GM12878 (cell line): Measurements from ENCODE around the gene LYPLAL1. TPM values are rescaled to one million over a fixed set of nuclear protein-coding genes. Genes with fewer than 3 reads are reported as not detected.

Experiments
- ATAC-seq: fragments of 200-7000 bp; cut with Tn5 transposase; 3 replicates; pipeline ENCODE4 v1.9.1; 2020; ENCODE audit warnings: mild to moderate bottlenecking, moderate library complexity
- BruUV-seq: library from RNA; stranded (reverse); fragments of 400-500 nt; replicated peaks from 2 replicates; lab custom pipeline; 2021; lab: Mats Ljungman, UMichigan
- CTCF ChIA-PET: fragments of 300-600 bp; sonication (Branson Sonifier 250); formaldehyde crosslinking; extraction: SDS; loops from one replicate; lab custom pipeline; 2021; ENCODE audit warnings: inconsistent platforms; lab: Yijun Ruan, JAX
- POLR2A ChIA-PET: fragments of 350-600 bp; formaldehyde crosslinking; extraction: SDS; loops from one replicate; lab custom pipeline; 2021; ENCODE audit warnings: inconsistent platforms; lab: Charles Lee
- RAD21 ChIA-PET: fragments of 300-600 bp; sonication (Branson Sonifier 250); formaldehyde crosslinking; loops from one replicate; lab custom pipeline; 2023; ENCODE audit warnings: antibody characterized with exemption; ENCODE audit not compliant: unreplicated experiment; lab: Charles Lee
- SMC1A ChIA-PET: fragments of 300-600 bp; sonication (Branson Sonifier 250); formaldehyde crosslinking; loops from one replicate; lab custom pipeline; 2023; ENCODE audit not compliant: unreplicated experiment, uncharacterized antibody; lab: Charles Lee
- DNase-seq: peaks from one replicate; pipeline ENCODE4 v3.0.0-alpha.2; 2011; ENCODE audit warnings: low read depth, low spot score
- FAIRE-seq: peaks from 3 replicates; lab custom pipeline; 2011; peaks lifted over from hg19 to GRCh38; lab: Jason Lieb, UNC
- H2AFZ ChIP-seq: 2 replicates; pipeline ENCODE4 v1.6.0; 2011; ENCODE audit warnings: low read depth, low read length, control low read depth; ENCODE audit not compliant: control insufficient read depth
- H3K27ac ChIP-seq: 2 replicates; pipeline ENCODE4 v1.5.1; 2011; ENCODE audit warnings: control low read depth; ENCODE audit not compliant: control insufficient read depth, insufficient read depth
- H3K27me3 ChIP-seq, 2 experiments: replicated peaks in 1 of 2; 2 replicates each; pipeline versions ENCODE4 v1.6.0 to v1.6.1; 2011; ENCODE audit warnings: low read length in 1 of 2; ENCODE audit not compliant: control insufficient read depth in 2 of 2, insufficient read depth in 2 of 2
- H3K36me3 ChIP-seq, 2 experiments: 2 replicates each; pipeline ENCODE4 v1.5.1; 2011; ENCODE audit warnings: low read length in 1 of 2; ENCODE audit not compliant: control insufficient read depth in 2 of 2, insufficient read depth in 2 of 2
- H3K4me1 ChIP-seq: 2 replicates; pipeline ENCODE4 v1.6.1; 2011; ENCODE audit warnings: mild to moderate bottlenecking, low read length, moderate library complexity, mixed read lengths; ENCODE audit not compliant: control insufficient read depth, insufficient read depth
- H3K4me2 ChIP-seq: 2 replicates; pipeline ENCODE4 v1.6.0; 2011; ENCODE audit warnings: control low read depth; ENCODE audit not compliant: control insufficient read depth, insufficient read depth
- H3K4me3 ChIP-seq: fragments of 200-600 bp; sonication (generic); 2 replicates; pipeline ENCODE4 v1.5.1; 2016
- H3K79me2 ChIP-seq: 2 replicates; pipeline ENCODE4 v1.6.0; 2011; ENCODE audit warnings: low read length; ENCODE audit not compliant: control insufficient read depth, insufficient read depth
- H3K9ac ChIP-seq: 2 replicates; pipeline ENCODE4 v1.8.0; 2011; ENCODE audit warnings: low read length, control low read depth, mixed read lengths; ENCODE audit not compliant: control insufficient read depth, insufficient read depth
- H3K9me3 ChIP-seq: replicated peaks from 3 replicates; pipeline ENCODE4 v1.5.1; 2011; ENCODE audit warnings: mild to moderate bottlenecking, low read length; ENCODE audit not compliant: control insufficient read depth, insufficient read depth
- H4K20me1 ChIP-seq: 2 replicates; pipeline ENCODE4 v1.6.0; 2011; ENCODE audit not compliant: control insufficient read depth, insufficient read depth
- ATF3 ChIP-seq: IDR thresholded peaks from 2 replicates; pipeline ENCODE4 v1.6.1; 2011; ENCODE audit warnings: low read depth, mild to moderate bottlenecking, low read length, moderate library complexity, borderline replicate concordance; ENCODE audit errors: extremely low read depth
- CBX3 ChIP-seq: fragments of 200-600 bp; sonication (generic); IDR thresholded peaks from 2 replicates; pipeline ENCODE4 v1.6.1; 2016; ENCODE audit warnings: low read depth, borderline replicate concordance
- CEBPB ChIP-seq, 2 experiments: fragments of 150-350 bp in 1 of 2; IDR thresholded peaks; 2 replicates each; pipeline ENCODE4 v1.6.1; 2012 to 2014; ENCODE audit warnings: low read depth in 2 of 2, low read length in 2 of 2, borderline replicate concordance in 1 of 2, inconsistent platforms in 1 of 2
- DPF2 ChIP-seq: fragments of 450-650 bp; IDR thresholded peaks from 2 replicates; pipeline ENCODE4 v1.6.1; 2017; ENCODE audit warnings: mild to moderate bottlenecking
- E2F8 ChIP-seq: fragments of 450-650 bp; IDR thresholded peaks from 2 replicates; pipeline ENCODE4 v1.6.1; 2018; ENCODE audit warnings: mild to moderate bottlenecking, low read depth, moderate library complexity; ENCODE audit not compliant: partially characterized antibody
- MYC ChIP-seq: IDR thresholded peaks from 2 replicates; pipeline ENCODE4 v1.6.1; 2011; ENCODE audit warnings: mild to moderate bottlenecking, low read length, moderate library complexity, inconsistent platforms; ENCODE audit not compliant: insufficient read depth, insufficient replicate concordance, insufficient read length, severe bottlenecking
- RAD21 ChIP-seq: IDR thresholded peaks from 2 replicates; pipeline ENCODE4 v1.6.1; 2011; ENCODE audit warnings: mild to moderate bottlenecking, low read depth, low read length, moderate library complexity; ENCODE audit not compliant: insufficient read depth
- RFX5 ChIP-seq: IDR thresholded peaks from 2 replicates; pipeline ENCODE4 v1.6.1; 2011; ENCODE audit warnings: low read depth, low read length, improper control_type of control experiment
- SMC3 ChIP-seq: IDR thresholded peaks from 2 replicates; pipeline ENCODE4 v1.6.1; 2011; ENCODE audit warnings: low read length, improper control_type of control experiment, borderline replicate concordance
- SRF ChIP-seq, 2 experiments: IDR thresholded peaks; 2 replicates each; pipeline ENCODE4 v1.6.1; 2011; ENCODE audit warnings: low read depth in 2 of 2, low read length in 2 of 2, mild to moderate bottlenecking in 1 of 2, moderate library complexity in 1 of 2
- TARDBP ChIP-seq: IDR thresholded peaks from 2 replicates; pipeline ENCODE4 v1.6.1; 2016; ENCODE audit warnings: borderline replicate concordance
- TCF7 ChIP-seq: IDR thresholded peaks from 2 replicates; pipeline ENCODE4 v1.6.1; 2014; ENCODE audit warnings: antibody characterized with exemption, borderline replicate concordance
- USF2 ChIP-seq: IDR thresholded peaks from 2 replicates; pipeline ENCODE4 v1.6.1; 2011; ENCODE audit warnings: low read depth, low read length, improper control_type of control experiment, borderline replicate concordance
- YBX1 ChIP-seq: fragments of 450-650 bp; IDR thresholded peaks from 2 replicates; pipeline ENCODE4 v1.6.1; 2016; ENCODE audit warnings: antibody characterized with exemption
- YY1 ChIP-seq: IDR thresholded peaks from 2 replicates; pipeline ENCODE4 v1.6.1; 2011; ENCODE audit warnings: low read depth, mild to moderate bottlenecking, low read length
- ZNF687 ChIP-seq: fragments of 450-650 bp; IDR thresholded peaks from 2 replicates; pipeline ENCODE4 v1.6.1; 2017; ENCODE audit warnings: mild to moderate bottlenecking, moderate library complexity
- WGBS: methylation state at CpG from one replicate; pipeline ENCODE4 v1.1.6; 2016; ENCODE audit warnings: low lambda C conversion rate; ENCODE audit not compliant: insufficient replicate concordance, insufficient coverage; ENCODE audit errors: missing lambda C conversion rate; 5-methylcytosine and 5-hydroxymethylcytosine counted together
- in situ Hi-C: fragments of 300-500 bp; cut with MboI; formaldehyde crosslinking; loops from 9 replicates; pipeline ENCODE4 v1.14.3; 2018; ENCODE audit warnings: mixed read lengths
- intact Hi-C: fragments of 100-400 bp; cut with micrococcal nuclease; formaldehyde crosslinking; loops from one replicate; pipeline ENCODE4 v1.14.2; 2022; ENCODE audit not compliant: unreplicated experiment
- polyA plus RNA-seq, 11 experiments: library from polyadenylated mRNA; depleted of rRNA in 4 of 11; unstranded in 6 of 11; stranded (reverse) in 5 of 11; fragments of >200 nt; fragmentation: Nextera tagmentation in 4 of 11; fragmentation: Illumina TruSeq in 1 of 11; extraction: Ambion mirVana in 4 of 11; extraction: Trizol in 1 of 11; gene quantifications; 1 replicate in 1 of 11; 2 replicates in 10 of 11; pipeline versions ENCODE4 v1.2.1 to v1.2.3, GENCODE V29; 2011 to 2016; ENCODE audit warnings: inconsistent platforms in 2 of 11, missing spikeins in 2 of 11, low read depth in 1 of 11
- total RNA-seq, 4 experiments: library from RNA; depleted of rRNA in 3 of 4; stranded (reverse); fragments of >200 nt in 3 of 4; fragmentation: Illumina TruSeq in 1 of 4; extraction: Trizol in 1 of 4; gene quantifications; 2 replicates each; pipeline versions ENCODE4 v1.2.1 to v1.2.3, GENCODE V29; 2013 to 2021

Gene LYPLAL1
- total and polyA plus RNA-seq, 10 of the 15 experiments (the other 5 are each of a cell fraction or from before 2014, with no cell fraction given): 19.4 to 112 (median 40.5) TPM

- no TSS peak for BruUV-seq
- FAIRE-seq (no peak), DNase-seq (no peak), ATAC-seq (no peak)
- no peaks in the 10 kb centered on the region for H3K79me2 ChIP-seq
- no peaks in the 10 kb centered on the region for H3K36me3 ChIP-seq
- no peak overlapping the region for H3K4me3 ChIP-seq
- ChIA-PET SMC1A (no interaction called here), RAD21 (no interaction called here), CTCF (no interaction called here), POLR2A (no interaction called here)
- no peak overlapping the region for H3K9ac ChIP-seq
- in situ Hi-C loops: no loop called here
- H3K27ac ChIP-seq: no peak overlapping the region
- no peak overlapping the region for H3K4me2 ChIP-seq
- H4K20me1 ChIP-seq: no peaks in the 10 kb centered on the region
- intact Hi-C loops: no loop called here
- H3K27me3 ChIP-seq: no peaks in the 10 kb centered on the region
- peaks cover 4% of the 10 kb centered on the region; the same call in 2 of the 3 replicates for H3K9me3 ChIP-seq
- WGBS: 17% methylated on average over 2 of the region's 2 CpGs
- no peak overlapping the region for H2AFZ ChIP-seq
- H3K4me1 ChIP-seq: no peaks in the 10 kb centered on the region
- TF ChIP-seq RFX5 (no peak), MYC (no peak), SRF (IDR thresholded peaks at IDR 0.05; ENCODE audit: low read depth in 2 of 2, low read length in 2 of 2) (no peak), TCF7 (no peak), DPF2 (no peak), ATF3 (no peak), SMC3 (no peak), RAD21 (no peak), CEBPB (IDR thresholded peaks at IDR 0.05; ENCODE audit: borderline replicate concordance in 1 of 2, low read depth in 2 of 2, low read length in 2 of 2) (no peak), ZNF687 (no peak), CBX3 (no peak), YY1 (no peak), E2F8 (no peak), YBX1 (no peak), TARDBP (no peak), USF2 (no peak)
Observed at GRCh38 chr1:219257751-219258150, 84.1 kb downstream of the LYPLAL1 start.
